Adrenal gland (tissue), 12 donors: ENCODE results near the gene NDUFA11. TPM values are rescaled to one million over a fixed set of nuclear protein-coding genes. Genes with fewer than 3 reads are reported as not detected.

Experiments used
- DNase-seq, 7 donors: peaks; one replicate each; pipeline ENCODE4 v3.0.0-alpha.2; 2019 to 2020
- H3K27ac ChIP-seq, 5 donors: fragments of 200-600 bp; sonication (generic) in 4 of 5; 1 replicate in 3 of 5; 2 replicates in 2 of 5; pipeline versions ENCODE4 v1.5.1 to v1.8.0; 2016 to 2020; ENCODE audit warnings: mild to moderate bottlenecking in 1 of 5
- H3K27me3 ChIP-seq: fragments of 200-600 bp; 2 replicates; pipeline ENCODE4 v1.8.0; 2021
- H3K36me3 ChIP-seq, 2 donors: fragments of 200-600 bp; replicated peaks in 1 of 2; 1 replicate in 1 of 2; 2 replicates in 1 of 2; pipeline versions ENCODE4 v1.5.1 to v1.8.0; 2018 to 2022
- H3K4me1 ChIP-seq, 2 donors: fragments of 200-600 bp; replicated peaks in 1 of 2; 1 replicate in 1 of 2; 2 replicates in 1 of 2; pipeline versions ENCODE4 v1.5.1 to v1.8.0; 2018 to 2021
- H3K4me3 ChIP-seq, 4 donors: fragments of 200-600 bp; sonication (generic) in 3 of 4; one replicate each; pipeline ENCODE4 v1.5.1; 2016 to 2018
- H3K9me3 ChIP-seq, 3 donors: fragments of 200-600 bp; sonication (generic) in 1 of 3; replicated peaks in 1 of 3; 1 replicate in 2 of 3; 2 replicates in 1 of 3; pipeline versions ENCODE4 v1.5.1 to v1.8.0; 2016 to 2021
- CTCF ChIP-seq, 6 experiments: fragments of 450-650 bp in 4 of 6; fragments of 200-600 bp in 2 of 6; sonication (generic) in 1 of 6; IDR thresholded peaks; 1 replicate in 5 of 6; 2 replicates in 1 of 6; pipeline versions ENCODE4 v1.5.1 to v1.8.0; 2016 to 2021; ENCODE audit warnings: antibody characterized with exemption in 6 of 6, mild to moderate bottlenecking in 2 of 6, moderate library complexity in 1 of 6
- POLR2A ChIP-seq, 2 donors: fragments of 450-650 bp; IDR thresholded peaks; one replicate each; pipeline ENCODE4 v1.6.1; 2017; ENCODE audit warnings: antibody characterized with exemption in 2 of 2, mild to moderate bottlenecking in 2 of 2, moderate library complexity in 1 of 2
- WGBS, 4 donors: extraction: QIAGEN DNeasy Blood & Tissue Kit in 2 of 4; methylation state at CpG; one replicate each; pipeline versions ENCODE4 v1.1.5 to v1.1.7; 2013 to 2017; 5-methylcytosine and 5-hydroxymethylcytosine counted together
- intact Hi-C, 2 donors: fragments of 100-400 bp; cut with DNase I; formaldehyde crosslinking; loops; one replicate each; pipeline versions ENCODE4 v1.14.1 to v1.15.0; 2022 to 2023
- polyA plus RNA-seq, 3 donors: library from polyadenylated mRNA; stranded (reverse); fragments of 200-250 nt in 2 of 3; fragments of 350-450 nt in 1 of 3; fragmentation: Illumina TruSeq in 1 of 3; extraction: RNeasy Lipid Tissue Mini Kit (QIAGEN cat#74804) in 1 of 3; gene quantifications; one replicate each; pipeline ENCODE4 v1.2.3, GENCODE V29; 2013 to 2014
- total RNA-seq, 9 donors: library from RNA; depleted of rRNA in 4 of 9; stranded (reverse); fragments of >200 nt in 4 of 9; fragments of 120-200 nt in 1 of 9; fragmentation: NEBNext Ultra II Directional in 1 of 9; extraction: Animal tissue kit (Norgen Biotek cat#: 25700) in 1 of 9; gene quantifications; one replicate each; pipeline versions ENCODE4 v1.1.0 to v1.2.4, GENCODE V29; 2013 to 2023
- donor health status: healthy with polysubstance abuse.
- donor health status: Bipolar disorder and iron deficiency.
- donor health status: DM: yes; HTN: yes; CAD: no.
- donor health status: DM: no; HTN: no; CAD: no.
- donor health status: DM: no; HTN: no; CAD: no.
- donor health status: DM: yes; HTN: yes; CAD: no.

Gene NDUFA11
- total and polyA plus RNA-seq, 12 donors = 288 to 856 (median 426) TPM

GRCh38 chr19:5935473-5936291, 32.1 kb upstream of the NDUFA11 start:
- WGBS, 4 donors = 75 to 81% (median 78%) methylated on average over 21 to 25 of the region's 25 CpGs
- Histone ChIP-seq H3K9me3 (no peaks in the 10 kb centered on the region), H3K4me3 (no peak overlapping the region), H3K4me1 (peaks cover 0 to 28% of the 10 kb centered on the region in 2 donors), H3K36me3 (peaks cover 0 to 40% of the 10 kb centered on the region in 2 donors), H3K27ac (peak overlapping the region in 2 of 5 donors; percentile 51 to 73), H3K27me3 (no peaks in the 10 kb centered on the region)
- no peak for TF ChIP-seq CTCF (IDR thresholded peaks at IDR 0.05)
- intact Hi-C loops = no loop called here
- no peak for DNase-seq

- Histone ChIP-seq H3K27ac (peak overlapping the region in 2 of 5 donors; percentile 51 to 73), H3K4me1 (peaks cover 0 to 28% of the 10 kb centered on the region in 2 donors)
Measured at GRCh38 chr19:5934774-5935472, 31.3 kb upstream of the NDUFA11 start.

GRCh38 chr19:5934069-5934401, 30.4 kb upstream of the NDUFA11 start:
- 66 to 86% (median 79%) methylated on average over 4 to 5 of the region's 5 CpGs for WGBS, 4 donors
- Histone ChIP-seq H3K4me3 (no peak overlapping the region), H3K27ac (peak overlapping the region in 2 of 5 donors; percentile 51 to 73), H3K27me3 (no peaks in the 10 kb centered on the region), H3K36me3 (peaks cover 0 to 43% of the 10 kb centered on the region in 2 donors), H3K4me1 (peaks cover 0 to 28% of the 10 kb centered on the region in 2 donors), H3K9me3 (no peaks in the 10 kb centered on the region)
- no peak for TF ChIP-seq CTCF (IDR thresholded peaks at IDR 0.05)
- TF ChIP-seq POLR2A (IDR thresholded peaks at IDR 0.05) = no peak
- intact Hi-C loops = no loop called here
- DNase-seq = no peak

More at GRCh38 chr19:5934774-5935472, 31.3 kb upstream of the NDUFA11 start:
- DNase-seq = no peak
- Histone ChIP-seq H3K9me3 (no peaks in the 10 kb centered on the region), H3K4me3 (no peak overlapping the region), H3K36me3 (peaks cover 0 to 40% of the 10 kb centered on the region in 2 donors), H3K27me3 (no peaks in the 10 kb centered on the region)
- intact Hi-C loops = no loop called here
- 63 to 73% (median 68%) methylated on average over 11 to 16 of the region's 16 CpGs for WGBS, 4 donors
- TF ChIP-seq CTCF (IDR thresholded peaks at IDR 0.05) (no peak), POLR2A (IDR thresholded peaks at IDR 0.05) (no peak)

- DNase-seq = no peak
- Histone ChIP-seq H3K27ac (peak overlapping the region in 2 of 5 donors; percentile 51 to 73), H3K27me3 (no peaks in the 10 kb centered on the region), H3K4me3 (no peak overlapping the region), H3K9me3 (no peaks in the 10 kb centered on the region), H3K36me3 (peaks cover 0 to 48% of the 10 kb centered on the region in 2 donors), H3K4me1 (peaks cover 0 to 28% of the 10 kb centered on the region in 2 donors)
- WGBS, 4 donors = 74 to 86% (median 82%) methylated on average over 15 to 20 of the region's 20 CpGs
- TF ChIP-seq POLR2A (IDR thresholded peaks at IDR 0.05) (no peak), CTCF (IDR thresholded peaks at IDR 0.05) (no peak)
- intact Hi-C loops = no loop called here
Measured at GRCh38 chr19:5933391-5934068, 29.9 kb upstream of the NDUFA11 start.
